KG1 (cell line): ENCODE measurements around the gene HTRA3.

Experiments
- DNase-seq: peaks from one replicate; lab custom pipeline; 2025; lab: John Stamatoyannopoulos, UW

The HTRA3 gene

GRCh38 chr4:8292478-8293107 lies 23.0 kb downstream of the HTRA3 start:
- DNase-seq: no peak

- DNase-seq: no peak
Observed at GRCh38 chr4:8293131-8293975, 23.8 kb downstream of the HTRA3 start.

DNA sequence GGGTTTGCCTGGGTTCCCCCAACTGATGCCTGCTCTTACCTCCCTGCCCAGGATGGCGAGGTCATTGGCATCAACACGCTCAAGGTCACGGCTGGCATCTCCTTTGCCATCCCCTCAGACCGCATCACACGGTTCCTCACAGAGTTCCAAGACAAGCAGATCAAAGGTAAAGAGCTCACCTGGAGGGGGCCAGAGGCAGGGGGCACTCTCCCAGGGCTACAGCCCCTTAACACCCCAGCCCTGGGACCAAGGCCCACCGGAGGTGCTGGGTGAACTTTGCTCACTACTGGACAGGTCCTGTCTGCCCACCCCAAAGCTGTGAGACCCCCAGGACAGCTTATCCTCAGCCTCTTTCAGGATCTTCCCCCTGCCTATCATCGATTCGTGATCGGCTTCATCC lies 24.5 kb downstream of the HTRA3 start:
- DNase-seq: no peak

DNA sequence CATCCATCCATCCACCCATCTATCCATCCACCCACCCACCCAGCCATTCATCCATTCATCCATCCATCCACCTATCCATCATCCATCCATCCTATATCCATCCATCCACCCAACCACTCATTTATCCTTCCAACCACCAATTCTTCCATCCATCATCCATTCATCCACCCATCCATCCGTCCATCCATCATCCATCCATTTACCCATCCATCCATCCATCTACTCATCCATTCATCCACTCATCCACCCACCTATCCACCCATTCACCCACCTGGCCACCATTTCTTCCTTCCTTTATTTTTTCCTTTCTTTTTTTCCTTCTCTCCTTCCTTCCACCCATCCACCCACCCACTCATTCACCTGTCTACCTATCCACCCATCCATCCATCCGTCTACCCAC lies 25.2 kb downstream of the HTRA3 start:
- DNase-seq: no peak

DNA sequence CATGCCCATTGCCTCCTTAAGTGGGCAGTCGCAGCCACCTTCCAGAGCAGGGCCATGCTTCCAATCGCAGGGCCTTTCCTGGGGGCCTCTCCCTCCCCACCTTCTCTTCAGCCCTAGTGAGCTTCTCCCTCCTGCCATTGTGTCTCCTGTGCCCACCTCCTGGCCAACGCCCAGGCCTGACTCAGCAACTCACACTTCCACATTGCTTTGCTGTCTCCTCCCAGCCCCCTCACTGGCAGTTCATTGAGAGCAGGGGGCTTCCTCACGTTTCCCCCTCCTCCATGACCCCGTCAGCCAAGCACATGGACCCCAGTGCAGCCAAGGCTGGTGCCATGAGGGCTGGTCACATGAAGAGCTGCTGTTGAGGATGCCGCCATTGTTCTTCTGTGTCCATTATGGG lies 25.9 kb downstream of the HTRA3 start:
- DNase-seq: no peak

- no peak for DNase-seq
Observed at GRCh38 chr4:8296491-8296890, 26.9 kb downstream of the HTRA3 start.

GRCh38 chr4:8297141-8297601 lies 27.6 kb downstream of the HTRA3 start:
- no peak for DNase-seq

- DNase-seq: no peak
Observed at GRCh38 chr4:8297691-8298485, 28.3 kb downstream of the HTRA3 start.

GRCh38 chr4:8300832-8301231 lies 31.3 kb downstream of the HTRA3 start:
- DNase-seq: no peak

GRCh38 chr4:8301851-8302730 lies 32.5 kb downstream of the HTRA3 start:
- DNase-seq: no peak

DNA sequence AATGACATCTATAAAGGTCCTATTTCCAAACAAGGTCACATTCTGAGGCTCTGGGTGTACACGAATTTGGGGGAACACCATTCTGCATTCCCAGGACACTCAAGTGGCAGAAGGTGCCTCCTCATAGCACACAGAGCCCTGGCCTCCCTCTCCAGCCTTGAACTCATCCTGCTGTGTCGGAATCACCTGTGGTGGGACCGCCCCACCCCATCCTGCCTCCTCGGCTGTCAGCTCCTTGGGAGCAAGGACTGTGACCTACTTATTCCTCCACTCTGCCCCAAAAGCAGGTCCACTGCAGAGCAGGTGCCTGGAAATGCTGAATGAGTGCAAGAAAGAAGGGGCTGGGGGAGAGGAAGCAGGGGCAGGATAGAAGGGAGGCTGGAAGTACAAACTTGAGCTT lies 33.5 kb downstream of the HTRA3 start:
- no peak for DNase-seq

GRCh38 chr4:8303485-8304281 lies 34.1 kb downstream of the HTRA3 start:
- no peak for DNase-seq

GRCh38 chr4:8304827-8305695 lies 35.5 kb downstream of the HTRA3 start:
- DNase-seq: no peak

DNA sequence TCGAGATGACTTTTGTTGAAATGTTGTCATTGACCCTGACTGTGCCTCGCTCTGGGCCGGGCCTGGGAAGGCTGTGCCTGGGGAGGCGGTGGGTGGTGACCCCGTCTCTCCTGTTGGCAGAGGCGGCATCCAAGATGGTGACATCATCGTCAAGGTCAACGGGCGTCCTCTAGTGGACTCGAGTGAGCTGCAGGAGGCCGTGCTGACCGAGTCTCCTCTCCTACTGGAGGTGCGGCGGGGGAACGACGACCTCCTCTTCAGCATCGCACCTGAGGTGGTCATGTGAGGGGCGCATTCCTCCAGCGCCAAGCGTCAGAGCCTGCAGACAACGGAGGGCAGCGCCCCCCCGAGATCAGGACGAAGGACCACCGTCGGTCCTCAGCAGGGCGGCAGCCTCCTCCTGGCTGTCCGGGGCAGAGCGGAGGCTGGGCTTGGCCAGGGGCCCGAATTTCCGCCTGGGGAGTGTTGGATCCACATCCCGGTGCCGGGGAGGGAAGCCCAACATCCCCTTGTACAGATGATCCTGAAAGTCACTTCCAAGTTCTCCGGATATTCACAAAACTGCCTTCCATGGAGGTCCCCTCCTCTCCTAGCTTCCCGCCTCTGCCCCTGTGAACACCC lies 36.4 kb downstream of the HTRA3 start:
- no peak for DNase-seq

GRCh38 chr4:8306511-8307021 lies 37.0 kb downstream of the HTRA3 start:
- no peak for DNase-seq

DNA sequence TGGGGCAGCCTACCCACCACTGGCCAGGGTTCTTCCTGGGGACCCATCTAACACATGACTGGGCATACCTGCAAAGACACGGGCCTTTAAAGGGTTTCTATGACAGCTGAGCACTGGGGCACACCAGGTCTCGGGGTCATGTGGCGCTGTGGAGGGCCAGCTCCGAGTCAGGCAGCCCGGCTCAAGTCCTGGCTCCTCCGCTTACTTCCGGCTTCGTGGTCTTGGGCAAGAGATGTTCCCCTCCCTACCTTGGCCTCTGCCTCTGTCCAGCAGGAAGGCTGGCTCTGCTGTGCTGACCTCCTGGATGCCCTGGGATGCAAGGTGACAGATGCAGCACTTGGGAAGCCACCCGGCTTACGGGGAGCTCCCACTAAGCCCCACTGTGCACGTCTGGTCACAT lies 37.6 kb downstream of the HTRA3 start:
- DNase-seq: no peak

DNA sequence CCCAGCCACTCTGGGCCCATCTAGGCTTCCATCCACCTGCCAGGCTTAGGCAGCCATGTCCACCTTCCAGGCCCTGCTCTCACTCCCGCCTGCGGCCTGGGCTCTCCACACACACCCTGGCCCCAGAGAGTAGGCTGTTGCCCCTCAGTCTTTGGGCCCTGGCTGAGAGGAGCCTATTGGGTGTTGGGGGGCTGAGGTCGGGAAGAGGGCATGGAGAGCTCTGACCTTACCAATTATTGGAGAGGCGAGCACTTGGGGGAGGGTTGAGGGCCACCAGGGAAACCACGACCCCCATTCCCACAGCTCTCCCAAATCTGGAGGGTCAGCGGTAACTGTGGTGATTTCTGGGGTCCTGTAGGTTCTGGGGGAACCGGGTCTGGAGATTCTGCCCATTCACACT lies 38.2 kb downstream of the HTRA3 start:
- DNase-seq: no peak

DNA sequence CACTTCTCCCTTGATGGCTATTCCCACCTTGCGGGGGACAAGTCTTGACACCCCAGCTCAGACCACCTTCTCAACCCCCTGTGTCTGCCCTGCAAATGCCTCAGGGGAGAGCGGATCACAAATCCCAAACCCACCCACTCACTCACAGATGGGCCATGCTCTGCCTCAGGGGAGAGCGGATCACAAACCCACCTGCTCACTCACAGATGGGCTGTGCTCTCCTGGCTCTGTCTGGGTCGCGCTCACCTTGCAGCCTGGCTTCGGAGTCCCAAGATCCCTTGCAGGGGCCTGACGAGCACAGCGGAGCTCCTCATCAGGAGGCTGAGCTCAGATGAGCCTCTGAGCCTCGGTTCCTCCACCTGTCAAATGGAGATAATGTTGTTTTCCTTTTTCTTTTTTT lies 38.6 kb downstream of the HTRA3 start:
- DNase-seq: no peak
